NCI-H510A treated with DMSO at 0.1 percent for 48 hours (cell line): ENCODE measurements around the gene GALNT18.

ENCODE experiments used
- DNase-seq: peaks from one replicate; lab custom pipeline; 2025; lab: John Stamatoyannopoulos, UW

The GALNT18 gene

GRCh38 chr11:11349106-11349825 is 272.5 kb downstream of the GALNT18 start:
- DNase-seq, result no peak

- no peak for DNase-seq
These were observed 273.5 kb downstream of the GALNT18 start for GRCh38 chr11:11348303-11348702.

DNA sequence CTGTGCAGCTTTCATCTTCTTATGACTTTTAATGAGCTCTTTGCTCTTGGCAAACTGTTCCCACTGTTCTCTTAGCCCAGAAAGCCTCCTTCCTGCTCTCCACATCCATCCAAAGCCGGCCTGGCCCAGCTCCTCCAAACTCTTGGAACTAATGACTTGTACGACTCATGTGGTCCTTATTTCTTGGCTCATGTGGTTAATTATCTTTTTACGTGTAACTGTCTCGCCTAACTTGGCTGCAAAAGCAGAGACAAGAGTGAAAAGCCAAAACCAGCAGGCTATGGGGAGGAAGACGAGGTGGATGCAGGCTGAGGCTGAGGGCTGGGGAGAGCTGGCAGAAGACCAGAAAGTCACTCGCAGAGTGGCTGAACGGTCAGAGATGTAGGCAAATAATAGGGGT is 274.2 kb downstream of the GALNT18 start:
- DNase-seq, result no peak

GRCh38 chr11:11346303-11346702 is 275.5 kb downstream of the GALNT18 start:
- no peak for DNase-seq

DNA sequence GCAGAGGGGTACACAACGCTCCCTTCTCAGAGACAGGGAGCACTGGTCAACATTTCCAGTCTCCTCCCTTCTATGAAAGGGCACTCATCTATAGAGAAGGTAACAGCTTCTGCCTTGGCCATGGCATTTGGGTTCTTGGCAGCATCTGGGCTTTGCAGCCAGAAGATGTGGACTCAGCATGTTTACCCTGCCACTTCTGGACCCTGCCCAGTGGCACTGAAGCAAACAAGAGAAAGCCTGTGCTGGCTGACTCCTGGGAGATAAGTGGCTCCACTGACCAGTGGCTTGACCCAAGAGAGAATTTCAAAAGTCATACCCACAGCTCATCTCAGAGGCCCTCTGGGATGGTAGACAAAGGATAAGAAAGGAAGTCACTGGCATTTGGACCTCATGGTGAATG is 276.7 kb downstream of the GALNT18 start:
- DNase-seq, result no peak

DNA sequence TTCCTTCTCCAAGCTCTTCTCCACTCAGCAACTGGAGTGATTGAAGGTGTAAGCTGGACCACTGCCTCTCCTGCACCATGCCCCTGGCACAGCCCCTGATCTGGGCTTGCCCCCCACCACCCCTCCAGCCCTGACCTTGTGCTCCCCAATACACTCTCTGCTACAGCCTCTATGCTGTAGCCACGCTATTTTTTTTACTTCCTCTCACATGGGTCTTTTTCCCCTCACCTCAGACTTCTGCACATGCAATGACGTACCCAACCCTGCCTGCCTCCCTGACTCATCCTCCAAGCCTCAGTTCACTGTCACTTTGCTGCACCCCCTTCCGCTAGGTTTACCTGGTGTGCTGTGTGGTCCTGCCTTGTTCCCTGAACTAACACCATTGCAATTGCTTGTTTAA is 277.8 kb downstream of the GALNT18 start:
- no peak for DNase-seq

DNA sequence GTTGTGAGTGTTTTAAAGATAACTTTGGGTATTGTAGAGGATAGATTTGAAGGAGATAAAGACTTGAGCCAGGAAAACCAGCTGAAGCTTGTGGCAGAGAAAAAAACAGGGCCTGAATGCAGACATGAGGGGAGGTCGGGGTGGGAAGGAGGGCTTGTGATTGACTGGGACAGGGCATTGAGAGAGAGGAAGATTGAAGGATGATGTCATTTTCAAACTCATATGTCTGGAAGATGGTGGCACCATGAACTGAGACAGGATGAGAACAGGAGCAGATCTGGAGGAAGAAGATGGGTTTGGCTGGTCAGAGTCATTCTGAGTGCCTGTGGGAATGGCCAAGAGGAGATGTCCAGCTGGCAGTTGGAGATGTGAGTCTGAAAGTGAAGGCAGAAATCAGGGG is 283.5 kb downstream of the GALNT18 start:
- no peak for DNase-seq

GRCh38 chr11:11336664-11337063 is 285.1 kb downstream of the GALNT18 start:
- DNase-seq, result no peak

GRCh38 chr11:11335043-11335442 is 286.8 kb downstream of the GALNT18 start:
- DNase-seq, result no peak

- no peak for DNase-seq
These were observed 287.2 kb downstream of the GALNT18 start for GRCh38 chr11:11334607-11335006.

DNA sequence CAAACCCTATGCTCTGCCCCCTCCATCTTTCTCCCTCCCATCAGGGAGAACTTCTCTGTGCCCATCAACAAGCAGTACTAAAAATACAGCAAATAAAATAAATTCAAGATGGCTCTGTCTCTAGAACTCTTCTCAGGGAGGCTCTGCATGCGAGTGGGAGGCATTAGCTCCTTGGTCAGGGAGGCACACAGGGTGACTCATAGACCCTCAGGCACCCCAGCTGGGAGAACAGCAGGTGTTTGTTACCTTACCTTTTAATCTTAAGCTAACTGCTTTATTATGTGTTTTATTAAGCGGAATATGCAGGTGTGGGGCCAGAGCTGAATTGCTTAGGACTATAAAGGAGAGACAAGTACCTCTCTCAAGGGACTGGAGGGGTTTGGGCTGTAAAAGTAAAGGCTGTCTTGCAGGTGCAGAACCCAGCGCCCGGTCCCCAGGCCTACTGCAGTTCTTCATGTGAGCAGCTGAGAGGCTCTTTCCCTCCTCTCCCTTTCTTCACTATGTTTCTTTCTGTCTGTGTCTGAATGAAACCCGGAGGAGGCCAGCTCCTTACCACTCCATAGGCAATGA is 289.6 kb downstream of the GALNT18 start:
- DNase-seq, result no peak

DNA sequence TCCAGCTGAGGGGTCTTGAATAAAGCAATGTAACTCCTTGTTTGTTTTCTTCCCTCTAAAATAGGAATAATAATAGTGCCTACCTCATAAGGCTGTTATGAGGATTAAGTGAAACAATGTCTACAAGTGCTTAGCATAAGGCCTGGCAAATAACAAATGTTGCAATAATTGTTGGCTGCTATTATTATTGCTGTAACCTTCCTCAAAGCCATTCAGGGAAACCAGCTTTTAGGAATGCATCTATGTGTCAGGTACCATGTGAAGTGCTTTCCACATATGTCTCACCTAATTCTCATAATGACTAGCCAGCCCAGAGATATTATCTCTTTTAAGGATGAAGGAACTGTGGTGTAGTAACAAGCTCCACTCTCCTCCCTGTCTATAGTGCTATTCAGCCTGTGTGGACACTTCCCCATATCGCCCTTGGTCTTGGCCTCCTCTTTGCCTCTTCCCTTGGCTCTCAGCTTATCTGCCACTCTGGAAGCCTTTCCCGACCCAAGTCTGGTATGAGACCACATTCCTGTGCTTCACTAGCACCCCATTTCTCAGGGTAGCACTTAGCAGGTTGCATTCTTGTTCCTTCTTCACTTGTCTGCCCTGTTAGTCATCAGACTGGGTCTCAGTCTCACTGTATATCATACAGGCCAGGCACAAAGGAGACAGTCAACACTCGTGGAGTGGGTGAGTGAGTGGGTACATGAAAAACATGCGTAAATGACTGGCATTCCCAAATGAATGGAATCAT is 292.6 kb downstream of the GALNT18 start:
- DNase-seq, result no peak

GRCh38 chr11:11324090-11324489 is 297.7 kb downstream of the GALNT18 start:
- no peak for DNase-seq

- no peak for DNase-seq
These were observed 299.7 kb downstream of the GALNT18 start for GRCh38 chr11:11322101-11322500.

DNA sequence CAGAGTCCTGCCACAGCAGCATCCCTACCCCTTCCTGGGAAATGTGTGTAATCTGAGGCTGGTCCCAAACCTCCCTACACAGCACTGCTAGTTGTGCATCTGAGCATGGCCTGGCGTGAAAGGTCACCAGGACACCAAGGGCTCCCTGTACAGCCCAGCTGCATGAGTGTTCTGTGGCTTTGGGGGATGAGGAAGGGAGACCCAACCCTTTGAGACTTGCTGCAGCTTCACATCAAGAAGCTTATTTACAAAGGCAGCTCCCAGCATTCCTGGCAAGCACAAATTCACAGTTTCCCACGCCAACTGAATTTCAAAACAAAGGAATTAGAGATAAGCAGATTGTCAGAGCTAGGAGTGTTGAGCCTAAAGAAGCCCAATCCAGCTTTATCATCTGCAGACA is 301.0 kb downstream of the GALNT18 start:
- DNase-seq, result no peak

- no peak for DNase-seq
These were observed 302.8 kb downstream of the GALNT18 start for GRCh38 chr11:11318961-11319360.

DNA sequence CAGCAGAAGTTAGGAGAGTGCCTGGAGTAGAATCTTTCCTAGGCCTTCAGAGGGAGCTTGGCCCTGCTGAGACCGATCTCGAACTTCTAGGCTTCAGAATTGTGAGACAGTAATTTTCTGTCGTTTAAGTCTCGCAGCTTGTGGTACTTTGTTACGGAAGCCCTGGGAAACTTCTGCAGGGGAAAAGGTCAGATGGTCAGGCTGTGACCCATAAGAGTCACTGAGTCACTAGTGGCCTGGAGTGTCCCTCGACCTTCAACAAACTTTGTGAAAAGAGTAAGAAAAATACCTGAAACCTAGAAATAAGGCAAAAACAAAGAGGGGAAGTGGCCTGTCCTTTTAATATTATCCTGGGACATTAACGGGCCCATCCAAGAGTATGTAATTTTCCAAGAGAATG is 303.3 kb downstream of the GALNT18 start:
- no peak for DNase-seq

- no peak for DNase-seq
These were observed 305.1 kb downstream of the GALNT18 start for GRCh38 chr11:11316651-11317230.

DNA sequence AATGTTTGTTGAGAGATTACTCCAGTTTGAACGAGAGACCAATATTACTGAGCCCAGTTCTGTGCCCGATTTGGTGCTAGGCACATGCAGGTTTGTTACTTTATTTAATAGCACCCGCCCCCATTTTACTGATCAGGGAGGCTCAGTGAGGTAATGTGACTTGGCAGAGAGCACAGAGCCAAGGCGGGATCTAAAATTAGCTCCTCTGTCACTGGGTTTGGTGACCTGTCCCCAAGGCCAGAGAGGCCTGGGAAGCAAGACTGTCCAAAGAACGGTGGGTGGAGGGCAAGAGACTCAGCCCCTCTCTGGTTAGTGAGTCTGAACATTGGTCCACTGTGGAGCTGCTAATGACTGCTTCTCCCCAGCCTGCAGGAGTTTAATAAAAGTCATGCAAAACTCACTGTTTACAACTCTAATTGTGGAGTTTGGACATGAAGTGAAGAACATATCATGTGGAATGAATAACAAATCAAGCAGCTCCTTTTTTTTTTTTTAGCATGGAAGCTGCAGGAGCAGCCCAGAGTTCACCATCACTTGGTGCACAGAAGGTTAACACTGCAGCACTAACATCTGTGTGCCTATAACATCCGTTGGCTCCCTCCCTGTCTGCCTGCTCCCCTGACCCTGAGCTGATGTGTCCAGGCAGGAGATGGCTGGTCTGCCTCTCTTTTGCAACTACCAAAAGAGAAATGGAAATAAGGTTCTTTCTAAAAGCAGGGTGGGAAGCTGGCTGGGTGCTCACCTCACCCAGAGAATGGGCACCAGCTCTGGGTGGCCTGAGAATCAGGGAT is 307.7 kb downstream of the GALNT18 start:
- no peak for DNase-seq

GRCh38 chr11:11313426-11313825 is 308.4 kb downstream of the GALNT18 start:
- no peak for DNase-seq

GRCh38 chr11:11312738-11313137 is 309.1 kb downstream of the GALNT18 start:
- DNase-seq, result no peak

DNA sequence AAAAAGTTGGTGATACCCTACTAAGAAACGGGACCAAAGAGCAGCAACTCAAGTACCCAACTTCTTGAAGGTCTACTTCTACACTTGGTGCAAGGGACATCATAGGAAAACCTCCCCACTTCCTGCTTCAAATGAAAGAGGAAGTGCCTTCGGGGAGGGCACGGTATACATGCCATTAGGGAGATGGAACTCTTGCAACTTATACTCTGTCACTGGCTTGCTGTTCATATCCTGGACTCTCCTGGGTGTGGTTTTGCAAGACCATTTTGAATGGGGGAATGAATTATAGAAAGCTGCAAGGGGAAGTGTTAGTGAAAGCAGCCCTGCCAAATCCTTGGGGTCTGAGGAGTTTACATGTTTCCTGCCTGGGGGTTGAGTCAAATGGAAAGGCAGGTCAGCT is 310.6 kb downstream of the GALNT18 start:
- DNase-seq, result no peak
